Measurements from ENCODE around the gene LMF1. TPM values are rescaled to one million over a fixed set of nuclear protein-coding genes. Genes with fewer than 3 reads are reported as not detected.

Gene LMF1
- total and polyA plus RNA-seq, 2 of the 13 experiments (the other 11 are each of a cell fraction or from before 2014, with no cell fraction given): 6.8 to 8.5 TPM

GRCh38 chr16:892006-892405, 78.8 kb downstream of the LMF1 start:
- BruUV-seq (replicated peaks): no TSS peak
- no peak for ATAC-seq
- CTCF ChIA-PET (ENCODE audit: low intra/inter-chr PET ratio, low total read pairs): no interaction called here
- Histone ChIP-seq H3K4me2 (ENCODE audit: low read depth, low read length) (no peak overlapping the region), H3K9me3 (ENCODE audit: low read length) (no peaks in the 10 kb centered on the region), H3K27me3 (ENCODE audit: control insufficient read depth in 1 of 2, insufficient read depth in 2 of 2, low read length in 2 of 2) (no peaks in the 10 kb centered on the region; a peak in 2 of 5 replicates), H4K20me1 (ENCODE audit: insufficient read depth, low read length) (0 out of 2 replicates have a peak, but pooled peaks cover 2% of the 10 kb centered on the region), H3K36me3 (replicated peaks in 1 of 2; ENCODE audit: control insufficient read depth in 1 of 2, insufficient read depth in 2 of 2, low read length in 2 of 2) (no peaks in the 10 kb centered on the region), H3K9ac (ENCODE audit: insufficient read depth, low read depth, low read length) (no peak overlapping the region), H3K4me3 (replicated peaks in 1 of 3; ENCODE audit: insufficient read depth in 1 of 3, low read depth in 2 of 3, low read length in 3 of 3) (no peak overlapping the region), H2AFZ (ENCODE audit: low read length) (no peak overlapping the region), H3K27ac (ENCODE audit: extremely low read length, insufficient read depth, low read length) (no peak overlapping the region), H3K4me1 (ENCODE audit: insufficient read depth, low read length) (no peaks in the 10 kb centered on the region), H3K79me2 (ENCODE audit: insufficient read depth, low read length) (no peaks in the 10 kb centered on the region)
- FAIRE-seq: no peak
- intact Hi-C loops (cut with micrococcal nuclease; ENCODE audit: unreplicated experiment): no loop called here
- in situ Hi-C loops (cut with HindIII; ENCODE audit: extremely low pct_ligation_motif_present, low pct_unique_long_range_greater_than_20kb): loop anchor here (10.0 kb wide), 1 partner anchor 57 kb away; no protein-coding TSS in a partner anchor
- no peak for DNase-seq (ENCODE audit: low spot score)
- WGBS (ENCODE audit: low lambda C conversion rate): 90% methylated on average over 15 of the region's 19 CpGs
- POLR2A ChIA-PET: no interaction called here
- TF ChIP-seq ZNF329 (CRISPR knock-in tag; IDR thresholded peaks at IDR 0.05; ENCODE audit: low read depth): no peak
- no peak for TF ChIP-seq ZNF512 (CRISPR knock-in tag; IDR thresholded peaks at IDR 0.05)
- no peak for TF ChIP-seq FOXC1 (CRISPR knock-in tag; IDR thresholded peaks at IDR 0.05; ENCODE audit: borderline replicate concordance)
- TF ChIP-seq ZMAT3 (CRISPR knock-in tag; conservative IDR thresholded peaks at IDR 0.05): no peak
- TF ChIP-seq ZBTB34 (CRISPR knock-in tag; IDR thresholded peaks at IDR 0.05): no peak
- no peak for TF ChIP-seq NONO (IDR thresholded peaks at IDR 0.05)
- TF ChIP-seq NONO (CRISPR knock-in tag; conservative IDR thresholded peaks at IDR 0.05): no peak
- no peak for TF ChIP-seq TEAD3 (CRISPR knock-in tag; optimal IDR thresholded peaks at IDR 0.05; ENCODE audit: borderline replicate concordance)
- no peak for TF ChIP-seq RBM22 (optimal IDR thresholded peaks at IDR 0.05; ENCODE audit: low read length)
- no peak for TF ChIP-seq ZNF609 (CRISPR knock-in tag; IDR thresholded peaks at IDR 0.05; ENCODE audit: borderline replicate concordance)
- no peak for TF ChIP-seq SMAD1 (CRISPR knock-in tag; IDR thresholded peaks at IDR 0.05; ENCODE audit: borderline replicate concordance, low read depth)
- no peak for TF ChIP-seq ZNF256 (CRISPR knock-in tag; conservative IDR thresholded peaks at IDR 0.05)
- TF ChIP-seq HNF4G (IDR thresholded peaks at IDR 0.05; ENCODE audit: borderline replicate concordance, low read depth, low read length): no peak
- TF ChIP-seq HNF4G (CRISPR knock-in tag; IDR thresholded peaks at IDR 0.05; ENCODE audit: borderline replicate concordance, low read depth): no peak
- no peak for TF ChIP-seq AGO2 (optimal IDR thresholded peaks at IDR 0.05; ENCODE audit: low read depth, low read length)
- no peak for TF ChIP-seq MED13 (CRISPR knock-in tag; IDR thresholded peaks at IDR 0.05)
- TF ChIP-seq ZNF678 (CRISPR knock-in tag; IDR thresholded peaks at IDR 0.05): no peak

All from HepG2 (cell line).